M059J (cell line): ENCODE measurements around the gene MYO1D. TPM values are rescaled to one million over a fixed set of nuclear protein-coding genes. Genes with fewer than 3 reads are reported as not detected.

Experiments used
- DNase-seq: peaks from one replicate; pipeline ENCODE4 v3.0.0-alpha.2; 2012; ENCODE audit warnings: low read depth
- total RNA-seq: library from RNA; depleted of rRNA; stranded (reverse); fragments of >200 nt; shearing (Covaris generic); gene quantifications from 2 replicates; pipeline ENCODE4 v1.2.3, GENCODE V29; 2014

The MYO1D gene
- total RNA-seq, 1 experiment from 2014 or later, result 1.8 TPM

DNA sequence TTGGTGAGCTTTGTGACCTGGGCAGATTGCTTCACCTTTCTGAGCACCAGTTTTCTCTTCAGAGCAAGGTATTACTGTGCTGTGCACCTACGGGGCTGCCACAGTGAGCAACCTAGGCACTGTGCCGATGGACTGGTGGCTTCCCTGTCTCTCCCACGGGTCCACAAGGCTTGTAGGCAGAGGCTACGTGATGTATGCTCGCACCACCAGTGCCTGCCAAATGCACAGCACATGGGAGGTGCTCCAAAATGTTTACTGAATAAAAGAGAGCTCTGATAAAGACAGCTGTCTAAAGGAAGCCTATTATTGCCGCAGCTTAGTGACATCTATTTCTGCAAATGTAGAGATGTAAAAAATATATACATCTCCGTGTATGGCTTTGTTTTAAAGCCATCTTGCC lies 251.0 kb downstream of the MYO1D start:
- DNase-seq, result no peak

DNA sequence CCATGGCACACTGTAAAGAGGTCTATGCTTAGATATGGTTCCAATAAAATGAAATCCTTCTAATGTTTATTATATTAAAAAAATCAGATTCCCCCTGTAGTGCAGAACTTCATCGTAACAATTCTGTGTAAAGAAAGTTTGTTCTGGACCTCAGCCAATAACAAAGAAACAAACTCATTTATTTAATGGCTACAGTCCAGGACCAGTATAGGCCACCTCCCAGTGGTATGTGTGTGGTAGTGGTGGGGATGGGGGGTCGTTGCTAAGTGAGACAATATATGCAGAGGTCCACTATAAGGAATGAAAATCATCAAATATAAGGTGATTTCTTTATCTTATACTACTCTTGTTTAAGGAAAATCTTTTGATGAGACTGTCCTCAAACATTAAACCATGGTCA lies 253.7 kb downstream of the MYO1D start:
- DNase-seq, result no peak

DNA sequence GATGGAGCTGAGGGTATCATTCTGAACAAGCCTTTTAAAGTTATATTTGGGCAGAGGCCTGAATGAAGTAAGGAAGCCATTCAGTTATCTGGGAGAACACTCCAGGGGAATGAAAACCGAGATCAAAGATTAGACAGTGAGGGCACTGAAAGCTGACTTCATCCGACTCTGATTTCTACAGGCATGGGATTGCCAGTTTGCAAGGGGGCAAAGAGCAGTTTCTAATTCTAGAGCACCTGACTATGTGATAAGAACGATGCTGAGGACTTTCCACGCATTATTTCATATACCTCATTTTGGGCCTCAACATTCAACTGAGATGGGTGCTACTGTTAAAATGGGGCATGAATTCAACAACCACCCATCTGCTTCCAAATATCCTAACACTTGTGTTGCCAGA lies 254.4 kb downstream of the MYO1D start:
- DNase-seq, result no peak

DNA sequence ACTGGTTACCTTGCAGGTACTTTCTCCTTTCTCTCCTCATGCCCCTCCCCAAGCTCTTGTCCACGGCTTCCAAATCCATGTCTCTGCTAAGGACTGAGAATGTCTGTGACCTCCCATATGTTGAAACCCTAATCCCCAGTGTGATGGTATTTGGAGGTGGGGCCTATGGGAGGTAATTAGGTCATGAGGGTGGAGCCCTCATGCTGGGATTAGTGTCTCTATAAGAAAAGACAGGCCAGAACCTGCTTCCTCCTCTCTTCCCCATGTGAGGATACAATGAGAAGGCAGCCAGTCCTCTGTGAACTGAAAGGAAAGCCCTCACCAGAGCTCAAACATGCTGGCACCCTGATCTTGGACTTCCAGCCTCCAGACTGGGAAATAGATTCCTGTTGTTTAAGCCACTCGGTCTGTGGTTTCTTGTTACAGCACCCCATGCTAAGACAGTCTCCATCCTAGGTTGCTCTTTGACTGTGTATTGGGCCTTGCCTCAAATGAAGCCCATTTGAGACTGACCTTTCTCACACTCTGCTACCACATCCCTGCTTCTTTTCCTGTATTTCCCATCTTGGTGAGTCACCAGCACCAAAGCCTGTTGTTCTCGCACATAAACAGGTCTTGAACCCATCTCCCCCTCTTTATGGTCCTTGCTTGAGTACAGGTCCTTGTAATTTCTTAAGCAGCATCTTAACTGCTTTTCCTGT lies 255.2 kb downstream of the MYO1D start:
- peak; percentile 30 for DNase-seq

DNA sequence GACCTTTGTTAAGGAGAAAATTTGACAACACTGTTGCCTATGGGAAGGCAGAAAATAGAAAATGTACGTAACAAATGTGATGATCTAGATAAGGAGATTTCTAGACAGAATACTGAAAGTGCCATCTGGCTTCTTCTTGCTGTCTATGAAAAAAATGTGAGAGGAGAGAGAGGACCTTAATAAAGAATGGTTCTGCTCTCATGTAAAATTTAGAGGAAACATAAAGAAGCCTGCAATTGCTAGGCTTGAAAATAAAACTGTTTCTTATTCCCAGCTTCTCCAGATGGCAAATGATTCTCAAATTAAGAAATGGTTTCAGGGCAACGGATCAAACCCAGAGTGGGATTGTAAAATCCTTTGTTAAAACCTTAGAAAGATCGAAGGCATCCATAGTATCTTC lies 261.6 kb downstream of the MYO1D start:
- no peak for DNase-seq

DNA sequence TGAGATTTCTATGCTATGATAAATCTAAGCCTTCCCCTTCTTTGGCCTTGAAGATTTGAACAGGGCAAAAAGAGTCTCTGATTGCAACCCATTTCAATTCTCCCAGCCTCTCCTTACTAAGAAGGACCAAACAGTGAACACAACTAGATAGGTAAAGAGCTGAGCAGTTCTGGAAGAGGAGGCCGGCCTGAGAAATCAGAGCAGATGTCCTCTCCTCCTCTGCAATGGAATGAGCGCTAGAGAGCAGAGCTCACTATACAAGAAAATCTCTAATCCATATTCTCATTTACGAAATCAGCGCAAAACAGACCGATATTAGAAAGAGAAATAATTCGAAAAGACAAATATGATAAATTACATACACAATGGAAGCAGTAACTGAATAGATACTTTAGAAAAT lies 266.0 kb downstream of the MYO1D start:
- DNase-seq, result no peak

DNA sequence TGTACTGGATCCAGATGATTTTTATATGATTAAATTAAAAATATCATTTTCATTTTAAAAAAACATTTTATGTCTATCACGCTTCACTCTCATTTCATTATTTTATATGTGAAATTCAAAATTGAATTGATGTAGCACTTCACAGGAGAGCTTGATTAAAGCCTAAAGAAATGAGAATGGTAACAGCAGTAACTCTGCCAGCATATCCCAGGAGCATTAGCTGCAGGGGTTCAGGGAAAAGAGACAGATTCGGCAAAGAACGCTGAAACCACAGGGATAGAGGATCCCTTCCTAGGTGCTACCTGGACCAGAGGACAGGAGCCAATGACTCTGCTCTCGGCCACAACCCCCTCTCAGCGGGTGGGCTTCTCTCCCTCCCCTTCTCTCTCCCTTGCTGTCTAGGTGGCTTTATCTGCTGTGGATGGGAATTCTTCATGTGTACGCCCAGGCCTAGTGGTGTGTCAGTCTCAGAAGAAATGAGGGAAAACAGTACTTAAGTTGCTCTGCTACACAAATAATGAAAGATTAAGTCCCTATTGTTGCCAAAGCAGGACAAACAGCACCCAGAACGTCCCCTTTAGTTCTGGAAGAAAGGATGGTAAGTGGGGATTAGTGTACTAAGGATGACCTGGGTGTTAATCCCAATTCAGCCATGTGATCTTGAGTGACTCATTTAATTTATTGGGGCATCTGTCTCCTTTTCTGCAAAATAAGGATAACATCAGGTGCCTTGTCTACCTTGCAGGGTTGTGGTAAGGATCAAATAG lies 266.9 kb downstream of the MYO1D start:
- DNase-seq, result no peak

DNA sequence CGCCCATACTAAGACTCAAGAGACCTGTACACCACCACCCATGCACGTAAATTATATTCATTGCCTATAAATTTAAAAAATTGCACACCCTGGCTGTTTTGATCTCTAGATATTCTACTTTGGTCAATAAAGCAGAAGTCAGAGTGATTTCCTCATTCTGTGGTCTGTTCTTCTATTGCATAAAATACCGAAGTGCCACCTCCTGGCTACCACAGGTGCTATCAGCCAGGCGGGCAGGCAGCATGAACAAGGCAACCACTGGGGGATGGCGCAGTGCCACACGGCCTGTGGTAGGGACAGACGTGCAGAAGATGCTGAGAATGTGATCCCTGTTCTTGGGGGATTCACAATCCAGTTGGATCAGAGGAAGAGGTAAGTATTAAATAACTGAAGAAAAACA lies 267.8 kb downstream of the MYO1D start:
- DNase-seq, result peak; percentile 72

DNA sequence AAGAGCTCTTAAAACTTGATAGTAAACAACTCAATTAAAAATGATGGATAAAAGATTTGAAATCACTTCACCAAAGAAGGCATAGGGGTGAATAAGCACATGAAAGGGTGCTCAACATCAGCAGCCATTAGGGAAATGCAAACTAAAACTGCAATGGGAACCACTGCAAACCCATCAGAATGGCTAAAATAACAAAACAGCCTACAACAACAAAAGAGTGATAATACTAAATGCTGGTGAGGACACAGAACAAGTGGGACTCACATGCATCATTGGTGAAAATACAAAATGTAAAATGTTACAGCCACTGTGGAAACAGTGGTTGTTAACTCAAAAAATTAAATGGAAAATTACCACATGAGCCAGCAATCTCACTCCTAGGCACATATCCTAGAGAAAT lies 268.7 kb downstream of the MYO1D start:
- DNase-seq, result no peak

DNA sequence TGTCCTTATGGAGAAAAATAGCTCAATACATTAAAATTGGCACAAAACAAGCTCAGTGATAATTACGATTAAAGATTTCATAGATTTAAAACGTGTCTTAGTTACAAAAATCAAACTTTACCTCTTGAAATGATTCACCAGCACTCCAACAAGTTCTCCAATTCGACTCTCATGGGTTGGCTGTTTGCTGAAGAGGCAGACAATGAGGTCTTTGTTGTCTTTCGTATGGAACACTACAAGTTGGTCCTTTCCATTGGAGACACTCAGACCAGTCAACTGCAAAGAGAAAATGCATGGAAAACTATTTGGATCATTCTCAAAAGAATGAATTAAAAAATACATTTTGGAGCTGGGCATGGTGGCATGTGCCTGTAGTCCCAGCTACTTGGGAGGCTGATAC lies 272.0 kb downstream of the MYO1D start:
- DNase-seq, result no peak

DNA sequence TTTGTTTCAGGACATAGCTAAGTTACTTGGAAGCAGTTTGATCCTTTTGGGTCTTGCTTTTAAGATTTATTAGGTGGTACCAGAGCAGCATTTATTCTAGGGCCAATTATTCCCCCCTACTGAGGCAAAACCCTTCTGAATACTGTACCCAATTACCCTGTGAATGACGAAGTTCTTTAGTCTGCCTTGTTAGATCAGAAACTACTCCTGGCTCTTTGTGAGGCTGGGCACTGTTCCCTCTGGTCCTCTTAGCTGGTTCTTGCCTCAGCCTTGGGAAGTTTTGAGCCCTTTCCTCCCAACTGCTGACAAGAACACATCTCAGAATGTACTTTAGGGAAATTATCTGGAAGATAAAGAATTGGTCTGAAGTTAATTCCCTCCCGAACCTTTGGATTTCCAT lies 274.5 kb downstream of the MYO1D start:
- no peak for DNase-seq

DNA sequence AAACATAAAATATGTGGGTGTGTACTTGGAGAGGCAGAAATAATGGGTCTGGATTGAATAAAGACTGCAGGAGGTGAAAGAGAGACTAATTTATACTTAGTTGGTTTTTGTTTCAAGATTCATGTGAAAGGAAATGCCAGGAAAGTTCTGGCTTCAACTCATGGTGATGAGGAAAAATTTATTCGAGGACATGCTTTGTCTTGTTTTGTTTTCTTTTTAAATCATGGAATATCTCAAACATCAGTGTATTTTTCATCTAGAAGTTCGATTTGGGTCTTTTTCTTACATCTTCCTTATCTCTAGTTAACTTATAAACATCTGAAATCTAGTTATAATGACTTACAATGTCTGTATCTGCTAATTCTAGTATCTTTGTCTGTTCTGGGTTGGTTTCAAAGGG lies 275.1 kb downstream of the MYO1D start:
- no peak for DNase-seq

DNA sequence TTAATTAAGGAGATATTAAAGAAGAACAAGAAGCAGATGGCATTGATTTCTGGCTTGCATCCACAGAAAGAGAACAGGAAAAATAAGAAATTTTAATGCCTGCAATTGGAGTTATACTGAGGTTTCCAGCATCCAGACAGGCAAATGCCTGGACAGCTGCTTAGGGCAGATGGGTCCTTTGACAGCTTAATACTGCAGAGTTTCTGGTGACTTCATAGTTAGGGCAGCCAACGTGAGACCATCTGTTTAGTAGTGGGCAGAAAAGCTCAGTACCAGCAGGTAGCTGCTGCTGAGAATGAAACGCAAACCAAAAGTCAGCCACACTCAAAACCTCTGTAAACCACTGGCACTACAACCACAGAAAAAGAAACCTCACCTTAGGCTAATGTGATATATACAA lies 280.3 kb downstream of the MYO1D start:
- DNase-seq, result peak; percentile 30

DNA sequence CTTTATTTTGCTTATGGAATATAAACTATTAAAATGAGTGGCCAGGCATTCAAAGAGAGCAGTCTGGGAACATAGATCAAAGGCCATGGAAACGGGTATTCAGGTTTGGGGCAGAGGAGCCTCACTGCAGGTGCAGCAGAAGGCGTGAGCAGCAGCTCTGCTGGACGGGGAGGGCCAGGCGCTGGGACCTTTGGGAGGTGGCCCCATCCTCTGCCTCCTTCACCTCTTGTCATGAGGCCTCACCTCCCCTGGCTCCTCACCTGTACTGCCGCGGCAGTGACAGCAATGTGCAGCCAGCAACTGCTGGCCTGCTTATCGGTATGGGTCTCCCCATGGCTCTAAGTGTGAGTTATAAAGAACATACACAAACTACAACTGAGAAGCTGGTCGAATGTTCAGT lies 280.7 kb downstream of the MYO1D start:
- no peak for DNase-seq

DNA sequence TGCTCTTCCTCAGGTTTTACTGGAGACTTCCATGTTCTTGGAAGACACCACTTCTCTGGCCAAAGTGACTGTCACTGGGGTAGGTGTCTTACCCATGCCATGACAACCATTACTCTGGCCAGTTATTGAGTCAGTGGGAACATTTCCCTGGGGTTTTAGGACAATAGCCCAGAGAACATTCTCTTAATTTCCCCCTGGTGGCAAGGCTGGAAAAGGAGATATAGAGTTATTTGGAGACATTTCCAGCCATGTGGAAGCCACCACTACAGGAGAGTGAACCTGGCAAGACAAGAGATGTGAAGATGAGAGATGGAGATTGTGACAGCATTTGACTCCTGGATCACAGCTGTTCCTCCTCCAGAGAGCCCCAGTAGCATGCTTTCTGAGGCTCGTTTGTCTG lies 283.9 kb downstream of the MYO1D start:
- peak; percentile 7 for DNase-seq

DNA sequence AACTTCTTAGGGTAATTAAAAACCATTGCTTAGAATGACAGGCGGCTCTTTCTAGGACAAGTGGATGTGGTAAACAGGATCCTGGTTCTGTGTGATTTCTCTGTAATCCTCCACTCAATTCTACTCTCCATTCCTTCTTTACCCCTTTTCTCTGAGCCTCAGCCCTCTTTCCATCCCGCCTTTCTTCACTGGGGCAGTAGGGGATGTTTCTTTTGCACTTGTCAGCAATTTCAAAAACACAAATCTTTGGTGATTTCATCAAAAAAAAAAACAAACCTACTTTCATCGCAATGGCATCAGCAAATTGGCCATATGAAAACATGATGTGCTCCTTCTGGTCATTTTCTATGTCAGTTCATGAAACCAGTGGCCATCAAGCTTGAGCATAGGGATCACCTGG lies 285.5 kb downstream of the MYO1D start:
- no peak for DNase-seq

DNA sequence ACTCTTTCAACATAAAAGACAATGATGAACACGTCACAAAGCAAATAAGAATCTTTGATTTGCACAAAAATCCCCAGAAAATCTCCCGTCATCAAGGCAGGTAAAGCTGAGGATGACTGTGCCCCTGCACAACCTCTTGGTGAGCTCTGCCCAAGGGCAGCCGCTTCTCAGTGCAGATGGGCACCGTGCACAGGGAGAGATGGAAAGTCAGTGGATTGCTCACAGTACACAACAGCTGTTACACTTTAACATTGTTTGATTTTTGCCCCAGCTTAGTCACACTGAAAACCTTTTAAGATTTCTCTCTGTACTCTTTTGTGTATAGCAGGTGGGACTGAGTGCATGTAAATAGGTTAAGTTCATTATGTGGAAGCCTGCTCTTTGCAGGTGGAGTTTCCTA lies 285.9 kb downstream of the MYO1D start:
- DNase-seq, result no peak

DNA sequence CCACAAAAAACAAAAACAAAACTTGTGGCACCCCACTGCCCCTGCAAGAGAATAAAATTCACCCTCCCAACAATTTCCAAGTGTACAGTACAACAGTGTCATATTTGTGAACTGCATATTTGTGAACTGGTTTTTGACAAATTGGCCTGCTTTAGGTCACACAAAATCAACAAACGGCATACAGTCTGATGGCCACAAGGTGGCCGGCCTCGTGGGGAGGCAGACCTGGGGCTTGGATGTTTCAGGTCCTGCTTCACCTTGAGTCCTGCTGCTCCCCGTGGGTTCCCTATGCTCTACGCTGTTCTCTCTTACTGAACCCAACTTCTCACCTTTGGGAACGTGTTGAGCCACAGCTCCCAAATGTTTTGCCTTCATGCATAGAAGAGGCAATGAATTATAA lies 287.9 kb downstream of the MYO1D start:
- no peak for DNase-seq

DNA sequence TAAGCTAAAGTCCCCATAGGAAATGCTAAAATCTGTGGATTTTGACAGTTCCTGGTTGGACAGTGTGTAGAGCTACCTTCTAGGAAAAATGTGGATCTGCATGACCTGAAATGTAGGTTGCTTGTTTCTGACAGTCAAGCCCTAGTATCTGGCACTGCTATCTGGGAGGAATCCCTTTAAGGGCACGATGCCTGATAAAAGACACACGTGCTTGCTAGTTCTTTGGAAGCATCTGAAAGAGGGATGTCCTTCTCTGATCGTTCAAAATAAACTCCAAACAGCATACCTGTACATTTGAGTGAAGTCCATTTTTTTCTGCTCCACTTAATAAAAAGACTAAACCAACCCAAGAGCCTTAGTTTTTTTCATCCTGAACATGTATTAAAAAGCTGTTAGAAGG lies 288.8 kb downstream of the MYO1D start:
- no peak for DNase-seq

DNA sequence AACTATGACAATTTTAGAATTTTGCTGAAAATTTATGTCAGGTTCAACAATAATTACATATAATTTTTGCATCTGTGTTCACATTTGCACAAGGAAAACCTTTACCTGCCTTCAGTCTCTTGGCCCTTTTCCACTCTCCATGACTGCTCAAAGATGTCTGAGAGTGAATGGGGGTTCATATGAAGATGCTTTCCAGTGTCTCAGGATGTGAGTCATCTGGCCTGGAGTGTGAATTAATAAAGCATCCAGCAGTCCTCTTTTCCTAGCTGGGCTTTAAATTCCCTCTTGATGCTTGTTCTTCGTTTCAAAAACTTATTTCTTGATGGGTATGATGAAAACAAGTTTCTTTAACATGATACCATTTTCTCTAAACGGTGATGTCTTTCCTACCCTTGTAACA lies 290.3 kb downstream of the MYO1D start:
- DNase-seq, result peak; percentile 38

DNA sequence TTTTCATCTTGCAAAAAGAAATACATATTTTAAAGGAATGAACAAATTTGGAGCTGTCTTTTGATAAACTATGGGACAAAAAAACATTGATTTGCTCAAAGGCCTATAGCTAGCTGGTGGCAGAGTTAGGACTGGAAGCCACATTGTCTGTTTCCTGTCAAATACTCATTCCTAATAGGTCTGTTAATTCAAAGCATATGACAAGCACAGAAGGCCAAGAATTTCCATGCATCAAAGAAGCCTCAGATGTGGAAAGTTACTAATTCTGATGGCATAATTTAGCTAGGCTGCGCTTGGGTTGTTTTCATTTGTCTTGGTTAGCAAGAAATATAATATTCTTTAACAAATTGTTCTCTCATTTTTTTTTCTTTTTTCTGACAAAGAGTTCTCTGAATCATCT lies 292.1 kb downstream of the MYO1D start:
- DNase-seq, result no peak

DNA sequence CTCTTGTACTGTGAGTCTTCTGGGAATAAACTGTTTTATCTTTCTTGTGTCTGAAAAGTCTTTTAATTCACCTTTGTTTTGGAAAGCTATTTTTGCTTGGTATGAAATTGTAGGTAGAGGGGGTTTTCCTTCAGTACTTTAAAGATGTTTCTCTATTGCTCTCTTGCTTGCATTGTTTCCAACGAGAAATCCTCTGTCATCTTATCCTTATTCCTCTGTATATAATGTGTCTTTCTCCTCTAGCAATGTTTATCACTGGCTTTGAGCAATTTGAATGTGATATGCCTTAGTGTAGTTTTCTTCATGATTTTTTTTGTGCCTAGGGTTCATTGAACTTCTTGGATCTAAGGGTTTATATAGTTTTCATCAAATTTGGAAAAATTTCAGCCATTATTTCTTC lies 293.9 kb downstream of the MYO1D start:
- DNase-seq, result no peak

DNA sequence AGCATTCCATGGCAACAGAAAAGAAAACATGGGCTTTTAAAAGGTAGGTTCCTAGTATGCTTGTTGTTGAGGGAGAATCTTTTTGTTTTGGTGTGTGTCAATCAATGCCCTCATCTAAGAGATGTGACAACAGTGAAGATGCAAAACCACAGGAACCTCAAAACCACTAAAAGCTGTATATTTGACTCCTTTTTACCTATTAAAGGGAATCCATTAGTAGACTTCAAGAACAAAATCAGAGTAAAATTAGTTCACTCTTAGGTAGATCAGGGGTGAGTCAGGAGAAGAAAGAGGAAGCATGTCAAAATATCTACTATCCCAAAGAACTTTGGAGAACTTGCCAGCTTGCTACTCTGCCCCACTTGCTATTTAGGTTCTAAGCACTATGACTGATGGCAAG lies 301.1 kb downstream of the MYO1D start:
- DNase-seq, result no peak

DNA sequence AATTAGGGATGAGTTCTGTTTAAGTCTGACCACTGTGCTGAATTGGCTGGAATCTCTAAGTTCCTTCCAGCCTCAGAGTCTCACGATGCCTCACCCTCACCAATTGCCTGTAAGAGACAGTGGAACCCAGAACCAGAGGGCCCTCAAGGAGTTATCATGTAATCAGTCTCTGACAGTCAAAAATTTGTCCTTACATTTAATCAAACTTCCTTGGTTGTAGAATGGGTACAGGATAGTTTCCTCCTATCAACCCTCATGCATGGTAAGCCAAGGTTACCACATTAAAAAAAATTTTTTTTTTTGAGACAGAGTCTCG lies 306.9 kb downstream of the MYO1D start:
- no peak for DNase-seq
